IMR-90 (cell line): ENCODE measurements around the gene UBP1. TPM values are rescaled to one million over a fixed set of nuclear protein-coding genes. Genes with fewer than 3 reads are reported as not detected.

Experiments used
- ATAC-seq: fragments of 200-7000 bp; cut with Tn5 transposase; 2 replicates; pipeline ENCODE4 v1.9.1; 2020; ENCODE audit warnings: low read depth, mild to moderate bottlenecking, moderate library complexity
- BruUV-seq: library from RNA; stranded (reverse); fragments of 400-500 nt; replicated peaks from 2 replicates; lab custom pipeline; 2021; lab: Mats Ljungman, UMichigan
- CTCF ChIA-PET: fragments of 300-600 bp; formaldehyde crosslinking; extraction: SDS; loops from one replicate; lab custom pipeline; 2021; ENCODE audit warnings: antibody characterized with exemption; lab: Yijun Ruan, JAX
- POLR2A ChIA-PET: fragments of 300-600 bp; sonication (Branson Sonifier 250); formaldehyde crosslinking; loops from one replicate; lab custom pipeline; 2022; ENCODE audit warnings: antibody characterized with exemption; ENCODE audit not compliant: unreplicated experiment; lab: Charles Lee
- DNase-seq: peaks from one replicate; pipeline ENCODE4 v3.0.0; 2013
- H2AFZ ChIP-seq: replicated peaks from 2 replicates; pipeline ENCODE3; 2013; ENCODE audit warnings: low read length, mild to moderate bottlenecking; ENCODE audit not compliant: poor library complexity
- H2AK5ac ChIP-seq: 2 replicates; pipeline ENCODE4 v1.6.1; 2013; ENCODE audit warnings: low read depth, low read length, inconsistent platforms
- H2AK9ac ChIP-seq: replicated peaks from 2 replicates; pipeline ENCODE3; 2013; ENCODE audit warnings: mild to moderate bottlenecking, low read depth, low read length, moderate library complexity; ENCODE audit not compliant: poor library complexity
- H2BK120ac ChIP-seq: 2 replicates; pipeline ENCODE4 v1.6.1; 2013; ENCODE audit warnings: low read depth, low read length, inconsistent platforms
- H2BK15ac ChIP-seq: 3 replicates; pipeline ENCODE4 v1.6.1; 2013; ENCODE audit warnings: low read depth, low read length, inconsistent platforms
- H2BK20ac ChIP-seq: 2 replicates; pipeline ENCODE4 v1.6.1; 2013; ENCODE audit warnings: low read depth, mild to moderate bottlenecking, inconsistent platforms, low read length, moderate library complexity
- H2BK5ac ChIP-seq: 2 replicates; pipeline ENCODE4 v1.6.1; 2013; ENCODE audit warnings: mild to moderate bottlenecking, low read depth, low read length, inconsistent platforms; ENCODE audit not compliant: poor library complexity, severe bottlenecking
- H3K14ac ChIP-seq: replicated peaks from 2 replicates; pipeline ENCODE4 v1.6.1; 2013; ENCODE audit warnings: low read depth, low read length, inconsistent platforms
- H3K18ac ChIP-seq: 2 replicates; pipeline ENCODE4 v1.6.1; 2013; ENCODE audit warnings: low read depth, low read length, control low read depth
- H3K23ac ChIP-seq: 2 replicates; pipeline ENCODE4 v1.6.1; 2013; ENCODE audit warnings: low read depth, low read length, inconsistent platforms
- H3K27ac ChIP-seq: 2 replicates; pipeline ENCODE4 v1.5.1; 2013; ENCODE audit warnings: mild to moderate bottlenecking, control low read depth, low read length; ENCODE audit not compliant: insufficient read depth
- H3K27me3 ChIP-seq: 2 replicates; pipeline ENCODE4 v1.6.1; 2013; ENCODE audit warnings: low read length; ENCODE audit not compliant: control insufficient read depth, insufficient read depth
- H3K36me3 ChIP-seq: 2 replicates; pipeline ENCODE4 v1.6.1; 2013; ENCODE audit warnings: low read length, mixed read lengths; ENCODE audit not compliant: control insufficient read depth, insufficient read depth
- H3K4ac ChIP-seq: 2 replicates; pipeline ENCODE4 v1.6.1; 2013; ENCODE audit warnings: low read depth, low read length, inconsistent platforms
- H3K4me1 ChIP-seq: 2 replicates; pipeline ENCODE4 v1.6.1; 2013; ENCODE audit warnings: low read length, mixed read lengths; ENCODE audit not compliant: control insufficient read depth, insufficient read depth
- H3K4me2 ChIP-seq: 2 replicates; pipeline ENCODE4 v1.6.1; 2013; ENCODE audit warnings: low read depth, mild to moderate bottlenecking, control low read depth, low read length, moderate library complexity
- H3K4me3 ChIP-seq: 2 replicates; pipeline ENCODE4 v1.5.1; 2013; ENCODE audit warnings: low read depth, mild to moderate bottlenecking, control low read depth, low read length, moderate library complexity; ENCODE audit not compliant: insufficient read depth
- H3K56ac ChIP-seq: 2 replicates; pipeline ENCODE4 v1.6.1; 2013; ENCODE audit warnings: low read length, inconsistent platforms; ENCODE audit not compliant: insufficient read depth; ENCODE audit errors: extremely low read depth
- H3K79me1 ChIP-seq, 2 experiments: 2 replicates each; pipeline ENCODE4 v1.6.1; 2013; ENCODE audit warnings: low read length in 2 of 2, inconsistent platforms in 1 of 2, low read depth in 1 of 2
- H3K9ac ChIP-seq: 2 replicates; pipeline ENCODE4 v1.6.1; 2013; ENCODE audit warnings: low read depth, low read length, control low read depth
- H3K9me1 ChIP-seq: 2 replicates; pipeline ENCODE4 v1.6.1; 2013; ENCODE audit warnings: low read length, inconsistent platforms; ENCODE audit not compliant: insufficient read depth
- H3K9me3 ChIP-seq: 2 replicates; pipeline ENCODE4 v1.6.1; 2013; ENCODE audit warnings: low read length; ENCODE audit not compliant: control insufficient read depth, insufficient read depth
- H4K20me1 ChIP-seq: 2 replicates; pipeline ENCODE4 v1.6.1; 2013; ENCODE audit warnings: low read length, inconsistent platforms; ENCODE audit not compliant: insufficient read depth
- H4K5ac ChIP-seq: 2 replicates; pipeline ENCODE4 v1.6.1; 2013; ENCODE audit warnings: mild to moderate bottlenecking, low read depth, low read length, control low read depth
- H4K8ac ChIP-seq, 2 experiments: 2 replicates each; pipeline ENCODE4 v1.6.1; 2013; ENCODE audit warnings: low read depth in 2 of 2, low read length in 2 of 2, control low read depth in 1 of 2, inconsistent platforms in 1 of 2
- H4K91ac ChIP-seq: 2 replicates; pipeline ENCODE4 v1.6.1; 2013; ENCODE audit warnings: low read depth, low read length, inconsistent platforms; ENCODE audit not compliant: insufficient read depth
- BHLHE40 ChIP-seq: fragments of 150-350 bp; IDR thresholded peaks from 2 replicates; pipeline ENCODE4 v1.6.1; 2016; ENCODE audit warnings: mild to moderate bottlenecking, low read depth, low read length
- MAZ ChIP-seq: IDR thresholded peaks from 2 replicates; pipeline ENCODE4 v1.6.1; 2012; ENCODE audit warnings: low read depth, mild to moderate bottlenecking, low read length, improper control_type of control experiment, moderate library complexity, borderline replicate concordance
- RFX5 ChIP-seq: IDR thresholded peaks from 2 replicates; pipeline ENCODE4 v1.8.0; 2012; ENCODE audit warnings: low read depth, mild to moderate bottlenecking, low read length, moderate library complexity
- SMC3 ChIP-seq: fragments of 150-350 bp; IDR thresholded peaks from 2 replicates; pipeline ENCODE4 v1.6.1; 2016; ENCODE audit warnings: low read depth, mild to moderate bottlenecking, antibody characterized with exemption, low read length, moderate library complexity
- USF2 ChIP-seq: fragments of 150-350 bp; IDR thresholded peaks from 2 replicates; pipeline ENCODE4 v1.6.1; 2017; ENCODE audit warnings: mild to moderate bottlenecking, antibody characterized with exemption, low read length, low read depth
- WGBS, 2 experiments: methylation state at CpG; one replicate each; pipeline versions ENCODE4 v1.1.5 to v1.1.7; 2013; ENCODE audit warnings: missing lambda C conversion rate in 2 of 2; ENCODE audit not compliant: insufficient read length in 1 of 2; ENCODE audit errors: extremely low coverage in 2 of 2; 5-methylcytosine and 5-hydroxymethylcytosine counted together
- dilution Hi-C: fragments of 300-500 bp; cut with HindIII; formaldehyde crosslinking; loops from one replicate; pipeline ENCODE4 v1.14.3; 2018; ENCODE audit warnings: low sequenced_read_pairs; ENCODE audit not compliant: unreplicated experiment
- in situ Hi-C: fragments of 300-500 bp; cut with MboI; formaldehyde crosslinking; loops from 3 replicates; pipeline ENCODE4 v1.14.3; 2019; ENCODE audit warnings: low sequenced_read_pairs, inconsistent platforms, mixed read lengths
- intact Hi-C: fragments of 100-400 bp; cut with micrococcal nuclease; formaldehyde crosslinking; loops from 2 replicates; pipeline ENCODE4 v1.10.0; 2022
- polyA plus RNA-seq, 3 experiments: library from polyadenylated mRNA; depleted of rRNA; stranded (reverse); fragments of >200 nt; gene quantifications; 2 replicates each; pipeline ENCODE4 v1.2.3, GENCODE V29; 2012; ENCODE audit warnings: low replicate concordance in 1 of 3
- total RNA-seq: library from RNA; depleted of rRNA; stranded (reverse); fragments of >200 nt; gene quantifications from 2 replicates; pipeline ENCODE4 v1.2.3, GENCODE V29; 2012
- TF ChIP-seq, protein P1 (sequence below): conservative IDR thresholded peaks from 2 replicates; pipeline ENCODE4 v1.5.1; 2012; ENCODE audit warnings: mild to moderate bottlenecking, low read depth, low read length, improper control_type of control experiment

Gene UBP1
- total and polyA plus RNA-seq, 2 of the 4 experiments (the other 2 are of a cell fraction), result 56.3 to 73.8 TPM

DNA sequence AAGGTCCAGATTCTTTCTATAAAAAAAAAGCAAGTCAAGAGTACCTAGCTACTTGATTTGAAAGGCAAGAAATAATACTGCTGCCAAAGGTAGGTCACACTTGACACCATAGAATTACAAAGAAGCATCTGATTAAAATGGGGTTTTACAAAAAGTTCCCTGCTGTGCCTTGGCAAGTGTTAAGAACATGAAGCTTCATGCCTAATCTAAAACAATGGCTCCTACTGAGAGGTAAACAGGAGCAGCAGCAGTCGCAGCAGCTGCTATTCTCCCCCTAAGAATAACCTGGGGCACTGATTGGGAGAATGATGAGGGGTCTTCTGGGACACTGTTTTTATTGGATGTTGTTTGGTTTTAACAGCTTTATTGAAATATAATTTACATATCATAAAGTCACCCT, 14.1 kb downstream of the UBP1 start:
- H2AK5ac ChIP-seq, result no peak overlapping the region
- no peaks in the 10 kb centered on the region for H3K9me3 ChIP-seq
- H3K27me3 ChIP-seq, result no peaks in the 10 kb centered on the region
- no peak overlapping the region for H3K4me3 ChIP-seq
- H3K14ac ChIP-seq, result no peak overlapping the region
- no peak overlapping the region for H4K91ac ChIP-seq
- dilution Hi-C loops, result no loop called here
- no peak overlapping the region for H3K27ac ChIP-seq
- CTCF ChIA-PET, result interaction anchor here (0.7 kb wide), 1 partner anchor 53 kb away, joined by 3 read pairs; no protein-coding TSS in a partner anchor
- peaks cover 8% of the 10 kb centered on the region for H3K4me1 ChIP-seq
- H3K23ac ChIP-seq, result peak overlapping the region; percentile 31; the same call in 1 of the 2 replicates
- DNase-seq, result no peak
- H4K8ac ChIP-seq, result no peak overlapping the region
- no peak overlapping the region for H2BK120ac ChIP-seq
- H2BK5ac ChIP-seq, result no peak overlapping the region
- peaks cover 3% of the 10 kb centered on the region for H3K9me1 ChIP-seq
- no peak overlapping the region for H3K18ac ChIP-seq
- ATAC-seq, result no peak
- no peak overlapping the region for H2AK9ac ChIP-seq
- no CpG with 5 or more reads among the region's 1 CpG for WGBS, 2 experiments
- peaks cover 6 to 65% of the 10 kb centered on the region in 2 experiments for H3K79me1 ChIP-seq
- H2BK20ac ChIP-seq, result no peak overlapping the region
- H3K4ac ChIP-seq, result no peak overlapping the region
- no peak overlapping the region for H2BK15ac ChIP-seq
- no TSS peak for BruUV-seq
- no peak overlapping the region for H2AFZ ChIP-seq
- in situ Hi-C loops, result no loop called here
- H4K20me1 ChIP-seq, result peaks cover 62% of the 10 kb centered on the region
- no peak overlapping the region for H3K9ac ChIP-seq
- no peak overlapping the region for H3K4me2 ChIP-seq
- H3K56ac ChIP-seq, result no peak overlapping the region
- H4K5ac ChIP-seq, result no peak overlapping the region
- TF ChIP-seq BHLHE40 (no peak), MAZ (no peak), RFX5 (no peak), USF2 (no peak), SMC3 (no peak)
- TF ChIP-seq, protein P1, sequence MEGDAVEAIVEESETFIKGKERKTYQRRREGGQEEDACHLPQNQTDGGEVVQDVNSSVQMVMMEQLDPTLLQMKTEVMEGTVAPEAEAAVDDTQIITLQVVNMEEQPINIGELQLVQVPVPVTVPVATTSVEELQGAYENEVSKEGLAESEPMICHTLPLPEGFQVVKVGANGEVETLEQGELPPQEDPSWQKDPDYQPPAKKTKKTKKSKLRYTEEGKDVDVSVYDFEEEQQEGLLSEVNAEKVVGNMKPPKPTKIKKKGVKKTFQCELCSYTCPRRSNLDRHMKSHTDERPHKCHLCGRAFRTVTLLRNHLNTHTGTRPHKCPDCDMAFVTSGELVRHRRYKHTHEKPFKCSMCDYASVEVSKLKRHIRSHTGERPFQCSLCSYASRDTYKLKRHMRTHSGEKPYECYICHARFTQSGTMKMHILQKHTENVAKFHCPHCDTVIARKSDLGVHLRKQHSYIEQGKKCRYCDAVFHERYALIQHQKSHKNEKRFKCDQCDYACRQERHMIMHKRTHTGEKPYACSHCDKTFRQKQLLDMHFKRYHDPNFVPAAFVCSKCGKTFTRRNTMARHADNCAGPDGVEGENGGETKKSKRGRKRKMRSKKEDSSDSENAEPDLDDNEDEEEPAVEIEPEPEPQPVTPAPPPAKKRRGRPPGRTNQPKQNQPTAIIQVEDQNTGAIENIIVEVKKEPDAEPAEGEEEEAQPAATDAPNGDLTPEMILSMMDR, result no peak
- POLR2A ChIA-PET, result no interaction called here
- intact Hi-C loops, result no loop called here
- H3K36me3 ChIP-seq, result peaks cover 8% of the 10 kb centered on the region
